Measurements from ENCODE around the gene FDX2.

The FDX2 gene

GRCh38 chr19:10362259-10362658 lies 46.4 kb upstream of the FDX2 start:
- Histone ChIP-seq H3K4me1 (ENCODE audit: control insufficient read depth in 1 of 2, insufficient read depth in 2 of 2, low read length in 2 of 2) (no peaks in the 10 kb centered on the region), H3K9ac (ENCODE audit: low read length) (no peak overlapping the region), H3K27ac (ENCODE audit: low read depth, low read length) (no peak overlapping the region), H2BK12ac (ENCODE audit: low read length) (no peak overlapping the region), H2BK120ac (ENCODE audit: insufficient read depth, low read length, poor library complexity) (no peak overlapping the region), H3K23ac (ENCODE audit: low read length) (no peak overlapping the region), H3K4me3 (ENCODE audit: low read depth, low read length) (peak overlapping the region; percentile 34), H3K14ac (ENCODE audit: low read length) (no peak overlapping the region), H2AFZ (ENCODE audit: insufficient read depth, low read length, poor library complexity) (no peak overlapping the region), H4K12ac (ENCODE audit: low read depth, low read length) (no peak overlapping the region), H3K4ac (ENCODE audit: low read depth, low read length) (no peak overlapping the region), H2AK5ac (ENCODE audit: low read length) (no peak overlapping the region), H3K36me3 (ENCODE audit: control insufficient read depth in 1 of 2, insufficient read depth in 2 of 2, low read length in 2 of 2) (peaks cover 64 to 72% of the 10 kb centered on the region in 2 experiments), H4K91ac (ENCODE audit: low read depth, low read length) (no peak overlapping the region), H3K79me2 (ENCODE audit: control insufficient read depth, insufficient read depth, low read length, poor library complexity) (no peaks in the 10 kb centered on the region), H4K8ac (ENCODE audit: low read depth, low read length) (no peak overlapping the region), H3K27me3 (ENCODE audit: insufficient read depth, low read length) (no peaks in the 10 kb centered on the region), H2BK5ac (ENCODE audit: low read depth, low read length, poor library complexity) (no peak overlapping the region), H3K79me1 (ENCODE audit: low read length) (no peaks in the 10 kb centered on the region), H3K4me2 (ENCODE audit: low read length) (no peak overlapping the region), H3K18ac (ENCODE audit: low read length) (no peak overlapping the region), H3K9me3 (ENCODE audit: insufficient read depth, low read depth, low read length) (peaks cover 3% of the 10 kb centered on the region)
- whole genome bisulfite sequencing (ENCODE audit: extremely low coverage, insufficient coverage, insufficient read length): no CpG with 5 or more reads among the region's 18 CpGs
- no peak for DNase-seq

- no peak overlapping the region for H3K18ac ChIP-seq (ENCODE audit: low read length)
- H4K8ac ChIP-seq (ENCODE audit: low read depth, low read length): no peak overlapping the region
- H3K14ac ChIP-seq (ENCODE audit: low read length): no peak overlapping the region
- peaks cover 70 to 71% of the 10 kb centered on the region in 2 experiments for H3K36me3 ChIP-seq (ENCODE audit: control insufficient read depth in 1 of 2, insufficient read depth in 2 of 2, low read length in 2 of 2)
- no peaks in the 10 kb centered on the region for H3K27me3 ChIP-seq (ENCODE audit: insufficient read depth, low read length)
- no peak overlapping the region for H4K12ac ChIP-seq (ENCODE audit: low read depth, low read length)
- H3K4me2 ChIP-seq (ENCODE audit: low read length): no peak overlapping the region
- no peak overlapping the region for H3K27ac ChIP-seq (ENCODE audit: low read depth, low read length)
- H3K4me3 ChIP-seq (ENCODE audit: low read depth, low read length): no peak overlapping the region
- peaks cover 3% of the 10 kb centered on the region for H3K9me3 ChIP-seq (ENCODE audit: insufficient read depth, low read depth, low read length)
- H3K4ac ChIP-seq (ENCODE audit: low read depth, low read length): no peak overlapping the region
- no peaks in the 10 kb centered on the region for H3K79me2 ChIP-seq (ENCODE audit: control insufficient read depth, insufficient read depth, low read length, poor library complexity)
- H3K4me1 ChIP-seq (ENCODE audit: control insufficient read depth in 1 of 2, insufficient read depth in 2 of 2, low read length in 2 of 2): no peaks in the 10 kb centered on the region
- H3K9ac ChIP-seq (ENCODE audit: low read length): no peak overlapping the region
- H2AFZ ChIP-seq (ENCODE audit: insufficient read depth, low read length, poor library complexity): no peak overlapping the region
- H2AK5ac ChIP-seq (ENCODE audit: low read length): no peak overlapping the region
- DNase-seq: no peak
- H2BK5ac ChIP-seq (ENCODE audit: low read depth, low read length, poor library complexity): no peak overlapping the region
- no peak overlapping the region for H4K91ac ChIP-seq (ENCODE audit: low read depth, low read length)
- H3K79me1 ChIP-seq (ENCODE audit: low read length): no peaks in the 10 kb centered on the region
- WGBS (ENCODE audit: extremely low coverage, insufficient coverage, insufficient read length): no CpG with 5 or more reads among the region's 16 CpGs
- H2BK12ac ChIP-seq (ENCODE audit: low read length): no peak overlapping the region
- H3K23ac ChIP-seq (ENCODE audit: low read length): no peak overlapping the region
- H2BK120ac ChIP-seq (ENCODE audit: insufficient read depth, low read length, poor library complexity): no peak overlapping the region
These were observed 45.8 kb upstream of the FDX2 start for GRCh38 chr19:10361569-10362011.

GRCh38 chr19:10356431-10356830 lies 40.6 kb upstream of the FDX2 start:
- Histone ChIP-seq H4K91ac (ENCODE audit: low read depth, low read length) (no peak overlapping the region), H3K4me2 (ENCODE audit: low read length) (no peak overlapping the region), H3K23ac (ENCODE audit: low read length) (no peak overlapping the region), H3K27me3 (ENCODE audit: insufficient read depth, low read length) (no peaks in the 10 kb centered on the region), H3K79me1 (ENCODE audit: low read length) (no peaks in the 10 kb centered on the region), H2AK5ac (ENCODE audit: low read length) (no peak overlapping the region), H3K79me2 (ENCODE audit: control insufficient read depth, insufficient read depth, low read length, poor library complexity) (no peaks in the 10 kb centered on the region), H2BK12ac (ENCODE audit: low read length) (no peak overlapping the region), H3K4me3 (ENCODE audit: low read depth, low read length) (no peak overlapping the region), H3K9ac (ENCODE audit: low read length) (no peak overlapping the region), H2AFZ (ENCODE audit: insufficient read depth, low read length, poor library complexity) (no peak overlapping the region), H3K36me3 (ENCODE audit: control insufficient read depth in 1 of 2, insufficient read depth in 2 of 2, low read length in 2 of 2) (peaks cover 42 to 46% of the 10 kb centered on the region in 2 experiments), H3K14ac (ENCODE audit: low read length) (no peak overlapping the region), H2BK120ac (ENCODE audit: insufficient read depth, low read length, poor library complexity) (no peak overlapping the region), H3K4ac (ENCODE audit: low read depth, low read length) (no peak overlapping the region), H4K8ac (ENCODE audit: low read depth, low read length) (no peak overlapping the region), H2BK5ac (ENCODE audit: low read depth, low read length, poor library complexity) (no peak overlapping the region), H3K18ac (ENCODE audit: low read length) (no peak overlapping the region), H3K27ac (ENCODE audit: low read depth, low read length) (no peak overlapping the region), H4K12ac (ENCODE audit: low read depth, low read length) (no peak overlapping the region), H3K9me3 (ENCODE audit: insufficient read depth, low read depth, low read length) (peaks cover 10% of the 10 kb centered on the region), H3K4me1 (ENCODE audit: control insufficient read depth in 1 of 2, insufficient read depth in 2 of 2, low read length in 2 of 2) (peaks cover 5 to 14% of the 10 kb centered on the region in 2 experiments)
- WGBS (ENCODE audit: extremely low coverage, insufficient coverage, insufficient read length): no CpG with 5 or more reads among the region's 12 CpGs
- DNase-seq: no peak

- peaks cover 5 to 14% of the 10 kb centered on the region in 2 experiments for H3K4me1 ChIP-seq (ENCODE audit: control insufficient read depth in 1 of 2, insufficient read depth in 2 of 2, low read length in 2 of 2)
- H3K79me1 ChIP-seq (ENCODE audit: low read length): no peaks in the 10 kb centered on the region
- H2BK120ac ChIP-seq (ENCODE audit: insufficient read depth, low read length, poor library complexity): no peak overlapping the region
- H3K27me3 ChIP-seq (ENCODE audit: insufficient read depth, low read length): no peaks in the 10 kb centered on the region
- H4K12ac ChIP-seq (ENCODE audit: low read depth, low read length): no peak overlapping the region
- no peak overlapping the region for H3K23ac ChIP-seq (ENCODE audit: low read length)
- no peak overlapping the region for H3K14ac ChIP-seq (ENCODE audit: low read length)
- no peak overlapping the region for H2BK12ac ChIP-seq (ENCODE audit: low read length)
- H3K27ac ChIP-seq (ENCODE audit: low read depth, low read length): no peak overlapping the region
- no peak overlapping the region for H2AK5ac ChIP-seq (ENCODE audit: low read length)
- H3K18ac ChIP-seq (ENCODE audit: low read length): no peak overlapping the region
- DNase-seq: no peak
- peaks cover 37% of the 10 kb centered on the region in 2 experiments for H3K36me3 ChIP-seq (ENCODE audit: control insufficient read depth in 1 of 2, insufficient read depth in 2 of 2, low read length in 2 of 2)
- no peak overlapping the region for H2AFZ ChIP-seq (ENCODE audit: insufficient read depth, low read length, poor library complexity)
- no peaks in the 10 kb centered on the region for H3K79me2 ChIP-seq (ENCODE audit: control insufficient read depth, insufficient read depth, low read length, poor library complexity)
- H3K9ac ChIP-seq (ENCODE audit: low read length): no peak overlapping the region
- peaks cover 10% of the 10 kb centered on the region for H3K9me3 ChIP-seq (ENCODE audit: insufficient read depth, low read depth, low read length)
- no peak overlapping the region for H3K4ac ChIP-seq (ENCODE audit: low read depth, low read length)
- H3K4me2 ChIP-seq (ENCODE audit: low read length): peak overlapping the region; percentile 28
- no peak overlapping the region for H3K4me3 ChIP-seq (ENCODE audit: low read depth, low read length)
- no peak overlapping the region for H4K91ac ChIP-seq (ENCODE audit: low read depth, low read length)
- no peak overlapping the region for H2BK5ac ChIP-seq (ENCODE audit: low read depth, low read length, poor library complexity)
- no peak overlapping the region for H4K8ac ChIP-seq (ENCODE audit: low read depth, low read length)
- WGBS (ENCODE audit: extremely low coverage, insufficient coverage, insufficient read length): no CpG with 5 or more reads among the region's 32 CpGs
These were observed 38.1 kb upstream of the FDX2 start for GRCh38 chr19:10353793-10354391.
